Brain microvascular endothelial cell (primary cell): ENCODE data around the gene PTPRM.

Experiments used
- DNase-seq: peaks from one replicate; pipeline ENCODE4 v3.0.0-alpha.2; 2020
- H3K27ac ChIP-seq: fragments of 250-450 bp; sonication (Bioruptor Pico); 2 replicates; pipeline ENCODE4 v1.5.1; 2020; ENCODE audit warnings: mild to moderate bottlenecking, moderate library complexity
- H3K27me3 ChIP-seq: fragments of 250-450 bp; sonication (Bioruptor Pico); replicated peaks from 2 replicates; pipeline ENCODE4 v1.5.1; 2020; ENCODE audit warnings: mild to moderate bottlenecking
- H3K36me3 ChIP-seq: fragments of 250-450 bp; sonication (Bioruptor Pico); replicated peaks from 2 replicates; pipeline ENCODE4 v1.5.1; 2020; ENCODE audit warnings: mild to moderate bottlenecking
- H3K4me3 ChIP-seq: 2 replicates; pipeline ENCODE4 v1.5.1; 2011; ENCODE audit warnings: low read depth, mild to moderate bottlenecking, control low read depth, low read length, moderate library complexity
- CTCF ChIP-seq: IDR thresholded peaks from 2 replicates; pipeline ENCODE4 v1.5.1; 2011; ENCODE audit warnings: low read depth, mild to moderate bottlenecking, moderate library complexity, low read length, control low read depth, inconsistent platforms; ENCODE audit errors: missing control alignments
- in situ Hi-C: cut with HindIII; loops from 2 replicates; pipeline ENCODE4 v1.10.0; 2017; ENCODE audit warnings: low sequenced_read_pairs, low pct_ligation_motif_present

Gene PTPRM

GRCh38 chr18:7601936-7602335, 34.8 kb downstream of the PTPRM start:
- no peak for TF ChIP-seq CTCF
- in situ Hi-C loops, result no loop called here
- H3K36me3 ChIP-seq, result no peaks in the 10 kb centered on the region
- no peak for DNase-seq
- H3K4me3 ChIP-seq, result no peak overlapping the region
- H3K27ac ChIP-seq, result no peak overlapping the region
- no peaks in the 10 kb centered on the region for H3K27me3 ChIP-seq

GRCh38 chr18:7603259-7604000, 36.3 kb downstream of the PTPRM start:
- Histone ChIP-seq H3K27me3 (no peaks in the 10 kb centered on the region), H3K4me3 (no peak overlapping the region), H3K36me3 (no peaks in the 10 kb centered on the region), H3K27ac (no peak overlapping the region)
- no peak for TF ChIP-seq CTCF
- DNase-seq, result no peak
- in situ Hi-C loops, result no loop called here

- no peak for DNase-seq
- TF ChIP-seq CTCF, result no peak
- no peak overlapping the region for H3K27ac ChIP-seq
- no peaks in the 10 kb centered on the region for H3K36me3 ChIP-seq
- no peaks in the 10 kb centered on the region for H3K27me3 ChIP-seq
- H3K4me3 ChIP-seq, result no peak overlapping the region
- in situ Hi-C loops, result no loop called here
Observed at GRCh38 chr18:7604361-7604760, 37.2 kb downstream of the PTPRM start.

- Histone ChIP-seq H3K27me3 (no peaks in the 10 kb centered on the region), H3K27ac (no peak overlapping the region), H3K36me3 (no peaks in the 10 kb centered on the region), H3K4me3 (no peak overlapping the region)
- in situ Hi-C loops, result no loop called here
- no peak for TF ChIP-seq CTCF
- DNase-seq, result no peak
Observed at GRCh38 chr18:7605705-7606104, 38.6 kb downstream of the PTPRM start.

GRCh38 chr18:7607540-7608173, 40.5 kb downstream of the PTPRM start:
- no peaks in the 10 kb centered on the region for H3K36me3 ChIP-seq
- H3K27ac ChIP-seq, result no peak overlapping the region
- H3K4me3 ChIP-seq, result no peak overlapping the region
- DNase-seq, result no peak
- in situ Hi-C loops, result no loop called here
- no peaks in the 10 kb centered on the region for H3K27me3 ChIP-seq
- no peak for TF ChIP-seq CTCF
